ENCODE measurements around the gene USO1.
"Not testable (repeated sequence)": the region's sequence is repeated elsewhere in the genome, so short reads cannot be mapped to it uniquely, and the experiment has no call there.

The USO1 gene

GRCh38 chr4:75724066-75724866 is at the start of gene USO1:
TSS of gene USO1 (plus strand) at chr4:75724577. CDS start at chr4:75724820, 243 bp downstream.
- peak; percentile 91 for DNase-seq (ENCODE audit: low spot score)

- no peak for DNase-seq (ENCODE audit: low spot score)
These were observed 49.3 kb upstream of the USO1 start for GRCh38 chr4:75675004-75675531.

GRCh38 chr4:75678473-75678872 is 45.9 kb upstream of the USO1 start:
- DNase-seq (ENCODE audit: low spot score), result no peak

GRCh38 chr4:75678965-75679364 is 45.4 kb upstream of the USO1 start:
- no peak for DNase-seq (ENCODE audit: low spot score)

GRCh38 chr4:75679876-75680575 is 44.4 kb upstream of the USO1 start:
- DNase-seq (ENCODE audit: low spot score), result no peak

- DNase-seq (ENCODE audit: low spot score), result no peak
These were observed 40.8 kb upstream of the USO1 start for GRCh38 chr4:75683482-75684155.

- no peak for DNase-seq (ENCODE audit: low spot score)
These were observed 38.7 kb upstream of the USO1 start for GRCh38 chr4:75685546-75686189.

GRCh38 chr4:75686346-75686745 is 38.0 kb upstream of the USO1 start:
- no peak for DNase-seq (ENCODE audit: low spot score)

GRCh38 chr4:75687125-75687524 is 37.3 kb upstream of the USO1 start:
- not testable (repeated sequence) for DNase-seq (ENCODE audit: low spot score)

- not testable (repeated sequence) for DNase-seq (ENCODE audit: low spot score)
These were observed 32.3 kb upstream of the USO1 start for GRCh38 chr4:75692066-75692465.

GRCh38 chr4:75696071-75696470 is 28.3 kb upstream of the USO1 start:
- DNase-seq (ENCODE audit: low spot score), result no peak

- DNase-seq (ENCODE audit: low spot score), result no peak
These were observed 27.8 kb upstream of the USO1 start for GRCh38 chr4:75696581-75696980.

- no peak for DNase-seq (ENCODE audit: low spot score)
These were observed 26.0 kb upstream of the USO1 start for GRCh38 chr4:75698162-75698962.

GRCh38 chr4:75698963-75699228 is 25.5 kb upstream of the USO1 start:
- no peak for DNase-seq (ENCODE audit: low spot score)

GRCh38 chr4:75699299-75699698 is 25.1 kb upstream of the USO1 start:
- no peak for DNase-seq (ENCODE audit: low spot score)

GRCh38 chr4:75702919-75703411 is 21.4 kb upstream of the USO1 start:
- DNase-seq (ENCODE audit: low spot score), result no peak

- no peak for DNase-seq (ENCODE audit: low spot score)
These were observed 19.0 kb upstream of the USO1 start for GRCh38 chr4:75705198-75705977.

GRCh38 chr4:75708218-75708691 is 16.1 kb upstream of the USO1 start:
- no peak for DNase-seq (ENCODE audit: low spot score)

- DNase-seq (ENCODE audit: low spot score), result no peak
These were observed 14.1 kb upstream of the USO1 start for GRCh38 chr4:75710246-75710645.

- DNase-seq (ENCODE audit: low spot score), result no peak
These were observed 10.4 kb upstream of the USO1 start for GRCh38 chr4:75714011-75714410.
